HepG2 (cell line): ENCODE measurements around the gene PMIS2. TPM values are rescaled to one million over a fixed set of nuclear protein-coding genes. Genes with fewer than 3 reads are reported as not detected.

Experiments used
- FOXM1 ChIP-seq: sonication (generic); formaldehyde crosslinking; IDR thresholded peaks from 2 replicates; pipeline ENCODE4 v1.5.0; 2020; ENCODE audit warnings: missing genetic modification reagents
- HNRNPLL ChIP-seq: fragments of 200-400 bp; formaldehyde crosslinking; IDR thresholded peaks from 2 replicates; pipeline ENCODE4 v1.6.1; 2017; ENCODE audit warnings: mild to moderate bottlenecking, low read depth, low read length; ENCODE audit not compliant: poor library complexity, severe bottlenecking
- IRF1 ChIP-seq: sonication (generic); formaldehyde crosslinking; IDR thresholded peaks from 2 replicates; pipeline ENCODE4 v1.4.0; 2020; ENCODE audit warnings: low read depth, mild to moderate bottlenecking, missing genetic modification reagents
- JUNB ChIP-seq: sonication (generic); formaldehyde crosslinking; IDR thresholded peaks from 2 replicates; pipeline ENCODE4 v1.8.0; 2022; ENCODE audit warnings: missing genetic modification reagents, mild to moderate bottlenecking, borderline replicate concordance
- NCOR1 ChIP-seq: fragments of 200-600 bp; sonication (generic); IDR thresholded peaks from 2 replicates; pipeline ENCODE4 v1.7.0; 2017; ENCODE audit warnings: antibody characterized with exemption, low read length, borderline replicate concordance
- NRL ChIP-seq: sonication (generic); formaldehyde crosslinking; IDR thresholded peaks from 2 replicates; pipeline ENCODE4 v1.5.0; 2020; ENCODE audit warnings: missing genetic modification reagents, mild to moderate bottlenecking, moderate library complexity, borderline replicate concordance
- PHF8 ChIP-seq: sonication (generic); formaldehyde crosslinking; IDR thresholded peaks from 2 replicates; pipeline ENCODE4 v1.5.0; 2020; ENCODE audit warnings: missing genetic modification reagents
- SAP130 ChIP-seq: IDR thresholded peaks from 2 replicates; pipeline ENCODE4 v1.6.1; 2016; ENCODE audit warnings: low read depth
- SATB2 ChIP-seq: sonication (generic); formaldehyde crosslinking; IDR thresholded peaks from 2 replicates; pipeline ENCODE4 v1.5.0; 2020; ENCODE audit warnings: missing genetic modification reagents
- ZBTB1 ChIP-seq: sonication (generic); formaldehyde crosslinking; IDR thresholded peaks from 2 replicates; pipeline ENCODE4 v1.4.0; 2020; ENCODE audit warnings: missing genetic modification reagents, borderline replicate concordance
- ZNF12 ChIP-seq: sonication (generic); formaldehyde crosslinking; IDR thresholded peaks from 2 replicates; pipeline ENCODE4 v1.5.0; 2020; ENCODE audit warnings: missing genetic modification reagents
- ZNF274 ChIP-seq: sonication (generic); formaldehyde crosslinking; IDR thresholded peaks from 2 replicates; pipeline ENCODE4 v1.5.1; 2020; ENCODE audit warnings: mild to moderate bottlenecking, missing genetic modification reagents
- ZNF275 ChIP-seq: sonication (generic); formaldehyde crosslinking; IDR thresholded peaks from 2 replicates; pipeline ENCODE4 v1.8.0; 2022; ENCODE audit warnings: missing genetic modification reagents, mild to moderate bottlenecking, inconsistent platforms, borderline replicate concordance
- ZNF317 ChIP-seq: sonication (generic); formaldehyde crosslinking; IDR thresholded peaks from 2 replicates; pipeline ENCODE4 v1.5.0; 2020; ENCODE audit warnings: mild to moderate bottlenecking, missing genetic modification reagents
- ZNF431 ChIP-seq: sonication (generic); formaldehyde crosslinking; IDR thresholded peaks from 2 replicates; pipeline ENCODE4 v1.9.0; 2022; ENCODE audit warnings: missing genetic modification reagents, low read depth, mild to moderate bottlenecking, borderline replicate concordance
- ZNF589 ChIP-seq: sonication (generic); formaldehyde crosslinking; conservative IDR thresholded peaks from 2 replicates; pipeline ENCODE4 v1.8.0; 2022; ENCODE audit warnings: mild to moderate bottlenecking, moderate library complexity, missing genetic modification reagents
- ZNF616 ChIP-seq: sonication (generic); formaldehyde crosslinking; IDR thresholded peaks from 2 replicates; pipeline ENCODE4 v1.5.0; 2020; ENCODE audit warnings: low read depth, mild to moderate bottlenecking, missing genetic modification reagents
- polyA plus RNA-seq, 8 experiments: library from polyadenylated mRNA; depleted of rRNA in 3 of 8; stranded (reverse) in 7 of 8; unstranded in 1 of 8; fragments of >200 nt; fragmentation: Illumina TruSeq in 4 of 8; extraction: Trizol in 4 of 8; gene quantifications; 2 replicates each; pipeline versions ENCODE4 v1.2.1 to v1.2.3, GENCODE V29; 2011 to 2016; ENCODE audit warnings: low read depth in 4 of 8, missing spikeins in 1 of 8, mixed read lengths in 1 of 8; ENCODE audit not compliant: insufficient read depth in 1 of 8
- total RNA-seq, 5 experiments: library from RNA; depleted of rRNA; stranded (reverse); fragments of >200 nt; fragmentation: Illumina TruSeq; extraction: Trizol; gene quantifications; 2 replicates each; pipeline ENCODE4 v1.2.3, GENCODE V29; 2016; ENCODE audit warnings: low read depth in 1 of 5
- TF ChIP-seq, protein P1 (sequence below): sonication (generic); formaldehyde crosslinking; IDR thresholded peaks from 2 replicates; pipeline ENCODE4 v1.4.0; 2020; ENCODE audit warnings: missing genetic modification reagents
- TF ChIP-seq, protein P2 (sequence below): sonication (generic); formaldehyde crosslinking; IDR thresholded peaks from 2 replicates; pipeline ENCODE4 v1.4.0; 2020; ENCODE audit warnings: missing genetic modification reagents
- TF ChIP-seq, protein P3 (sequence below): sonication (generic); formaldehyde crosslinking; conservative IDR thresholded peaks from 2 replicates; pipeline ENCODE4 v1.8.0; 2022; ENCODE audit warnings: mild to moderate bottlenecking, moderate library complexity, missing genetic modification reagents

Gene PMIS2
- total and polyA plus RNA-seq, 2 of the 13 experiments (the other 11 are each of a cell fraction or from before 2014, with no cell fraction given): not detected

- peak; percentile 56; the same call in 1 of the 2 replicates for TF ChIP-seq ZNF317
- TF ChIP-seq, protein P1, sequence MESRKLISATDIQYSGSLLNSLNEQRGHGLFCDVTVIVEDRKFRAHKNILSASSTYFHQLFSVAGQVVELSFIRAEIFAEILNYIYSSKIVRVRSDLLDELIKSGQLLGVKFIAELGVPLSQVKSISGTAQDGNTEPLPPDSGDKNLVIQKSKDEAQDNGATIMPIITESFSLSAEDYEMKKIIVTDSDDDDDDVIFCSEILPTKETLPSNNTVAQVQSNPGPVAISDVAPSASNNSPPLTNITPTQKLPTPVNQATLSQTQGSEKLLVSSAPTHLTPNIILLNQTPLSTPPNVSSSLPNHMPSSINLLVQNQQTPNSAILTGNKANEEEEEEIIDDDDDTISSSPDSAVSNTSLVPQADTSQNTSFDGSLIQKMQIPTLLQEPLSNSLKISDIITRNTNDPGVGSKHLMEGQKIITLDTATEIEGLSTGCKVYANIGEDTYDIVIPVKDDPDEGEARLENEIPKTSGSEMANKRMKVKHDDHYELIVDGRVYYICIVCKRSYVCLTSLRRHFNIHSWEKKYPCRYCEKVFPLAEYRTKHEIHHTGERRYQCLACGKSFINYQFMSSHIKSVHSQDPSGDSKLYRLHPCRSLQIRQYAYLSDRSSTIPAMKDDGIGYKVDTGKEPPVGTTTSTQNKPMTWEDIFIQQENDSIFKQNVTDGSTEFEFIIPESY (CRISPR knock-in tag): no peak
- TF ChIP-seq, protein P2, sequence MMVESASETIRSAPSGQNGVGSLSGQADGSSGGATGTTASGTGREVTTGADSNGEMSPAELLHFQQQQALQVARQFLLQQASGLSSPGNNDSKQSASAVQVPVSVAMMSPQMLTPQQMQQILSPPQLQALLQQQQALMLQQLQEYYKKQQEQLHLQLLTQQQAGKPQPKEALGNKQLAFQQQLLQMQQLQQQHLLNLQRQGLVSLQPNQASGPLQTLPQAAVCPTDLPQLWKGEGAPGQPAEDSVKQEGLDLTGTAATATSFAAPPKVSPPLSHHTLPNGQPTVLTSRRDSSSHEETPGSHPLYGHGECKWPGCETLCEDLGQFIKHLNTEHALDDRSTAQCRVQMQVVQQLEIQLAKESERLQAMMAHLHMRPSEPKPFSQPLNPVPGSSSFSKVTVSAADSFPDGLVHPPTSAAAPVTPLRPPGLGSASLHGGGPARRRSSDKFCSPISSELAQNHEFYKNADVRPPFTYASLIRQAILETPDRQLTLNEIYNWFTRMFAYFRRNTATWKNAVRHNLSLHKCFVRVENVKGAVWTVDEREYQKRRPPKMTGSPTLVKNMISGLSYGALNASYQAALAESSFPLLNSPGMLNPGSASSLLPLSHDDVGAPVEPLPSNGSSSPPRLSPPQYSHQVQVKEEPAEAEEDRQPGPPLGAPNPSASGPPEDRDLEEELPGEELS (CRISPR knock-in tag): peak; percentile 38; the same call in 1 of the 2 replicates
- TF ChIP-seq SAP130 (CRISPR knock-in tag): peak; percentile 98
- TF ChIP-seq ZNF589 (CRISPR knock-in tag): no peak
- TF ChIP-seq NCOR1: no peak
- TF ChIP-seq, protein P3, sequence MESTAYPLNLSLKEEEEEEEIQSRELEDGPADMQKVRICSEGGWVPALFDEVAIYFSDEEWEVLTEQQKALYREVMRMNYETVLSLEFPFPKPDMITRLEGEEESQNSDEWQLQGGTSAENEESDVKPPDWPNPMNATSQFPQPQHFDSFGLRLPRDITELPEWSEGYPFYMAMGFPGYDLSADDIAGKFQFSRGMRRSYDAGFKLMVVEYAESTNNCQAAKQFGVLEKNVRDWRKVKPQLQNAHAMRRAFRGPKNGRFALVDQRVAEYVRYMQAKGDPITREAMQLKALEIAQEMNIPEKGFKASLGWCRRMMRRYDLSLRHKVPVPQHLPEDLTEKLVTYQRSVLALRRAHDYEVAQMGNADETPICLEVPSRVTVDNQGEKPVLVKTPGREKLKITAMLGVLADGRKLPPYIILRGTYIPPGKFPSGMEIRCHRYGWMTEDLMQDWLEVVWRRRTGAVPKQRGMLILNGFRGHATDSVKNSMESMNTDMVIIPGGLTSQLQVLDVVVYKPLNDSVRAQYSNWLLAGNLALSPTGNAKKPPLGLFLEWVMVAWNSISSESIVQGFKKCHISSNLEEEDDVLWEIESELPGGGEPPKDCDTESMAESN: peak; percentile 82; the same call in 1 of the 2 replicates
- TF ChIP-seq ZBTB1 (CRISPR knock-in tag): no peak
- no peak for TF ChIP-seq IRF1 (CRISPR knock-in tag)
- no peak for TF ChIP-seq JUNB (CRISPR knock-in tag)
- TF ChIP-seq FOXM1: 0 out of 2 replicates have a peak, but pooled peaks have one; percentile 42
- peak; percentile 80 for TF ChIP-seq HNRNPLL
- no peak for TF ChIP-seq ZNF275 (CRISPR knock-in tag)
- 0 out of 2 replicates have a peak, but pooled peaks have one; percentile 44 for TF ChIP-seq ZNF12 (CRISPR knock-in tag)
- TF ChIP-seq PHF8 (CRISPR knock-in tag): peak; percentile 64; the same call in 1 of the 2 replicates
- TF ChIP-seq SATB2 (CRISPR knock-in tag): no peak
- peak; percentile 84 for TF ChIP-seq NRL
- 0 out of 2 replicates have a peak, but pooled peaks have one; percentile 37 for TF ChIP-seq ZNF616 (CRISPR knock-in tag)
- no peak for TF ChIP-seq ZNF431
- TF ChIP-seq ZNF274 (CRISPR knock-in tag): no peak
These were observed 26.8 kb downstream of the PMIS2 start, which contains the start of gene HAUS5 (continued) for GRCh38 chr19:35612559-35613321.
